H1 (cell line): ENCODE results near the gene CADPS. TPM values are rescaled to one million over a fixed set of nuclear protein-coding genes. Genes with fewer than 3 reads are reported as not detected.

Source experiments
- CHD7 ChIP-seq: fragments of 300-600 bp; sonication (generic); IDR thresholded peaks from 2 replicates; pipeline ENCODE4 v1.7.1; 2012; ENCODE audit warnings: low read length, moderate library complexity, mild to moderate bottlenecking, inconsistent platforms; ENCODE audit not compliant: insufficient replicate concordance
- EP300 ChIP-seq, 2 experiments: IDR thresholded peaks; 1 replicate in 1 of 2; 2 replicates in 1 of 2; pipeline ENCODE4 v1.6.1; 2011 to 2012; ENCODE audit warnings: low read depth in 2 of 2, low read length in 2 of 2, mild to moderate bottlenecking in 2 of 2, borderline replicate concordance in 1 of 2, inconsistent platforms in 1 of 2, moderate library complexity in 1 of 2
- GABPA ChIP-seq: IDR thresholded peaks from 2 replicates; pipeline ENCODE4 v1.6.1; 2011; ENCODE audit warnings: mild to moderate bottlenecking, low read length, moderate library complexity, borderline replicate concordance; ENCODE audit not compliant: insufficient read depth
- HDAC6 ChIP-seq: IDR thresholded peaks from one replicate; pipeline ENCODE4 v1.7.1; 2012; ENCODE audit warnings: low read depth, mild to moderate bottlenecking, inconsistent platforms, low read length, moderate library complexity
- SP2 ChIP-seq: IDR thresholded peaks from 2 replicates; pipeline ENCODE4 v1.6.1; 2012; ENCODE audit warnings: mild to moderate bottlenecking, low read length, inconsistent platforms
- polyA plus RNA-seq, 7 experiments: library from polyadenylated mRNA; depleted of rRNA in 3 of 7; stranded (reverse) in 5 of 7; unstranded in 2 of 7; fragments of >200 nt in 5 of 7; fragments of 200-250 nt in 2 of 7; gene quantifications; 1 replicate in 5 of 7; 2 replicates in 1 of 7; 4 replicates in 1 of 7; pipeline versions ENCODE4 v1.2.1 to v1.2.3, GENCODE V29; 2011 to 2013; ENCODE audit warnings: missing spikeins in 2 of 7, mixed read lengths in 2 of 7
- total RNA-seq: library from RNA; stranded (reverse); fragmentation: NEBNext Ultra II Directional; extraction: Animal tissue kit (Norgen Biotek cat#: 25700); gene quantifications from 2 replicates; pipeline ENCODE4 v1.2.1, GENCODE V29; 2021

The CADPS gene
- total and polyA plus RNA-seq, 2 of the 8 experiments (the other 6 are each of a cell fraction or from before 2014, with no cell fraction given): 7.1 to 10.2 TPM

DNA sequence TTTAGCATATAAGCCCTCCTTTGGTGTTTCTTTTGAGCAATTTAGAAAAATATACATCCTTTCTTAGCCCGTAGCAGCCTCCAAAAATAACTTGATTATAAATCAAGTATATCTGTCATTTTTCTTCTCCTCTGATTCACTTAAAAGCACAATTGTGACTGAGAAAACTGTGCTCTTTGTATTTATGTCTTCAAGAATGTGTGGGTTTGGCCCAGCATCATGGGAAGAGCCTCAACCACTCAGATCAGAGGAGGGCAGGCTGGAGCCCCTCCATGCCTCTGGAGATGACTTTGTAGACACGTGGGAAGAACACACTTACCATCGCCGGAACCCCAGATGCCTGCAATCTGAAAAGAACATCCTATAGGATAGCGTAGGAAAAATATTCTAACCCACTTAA, 378.1 kb downstream of the CADPS start (continued):
- TF ChIP-seq CHD7: no peak
- TF ChIP-seq EP300 (IDR thresholded peaks at IDR 0.05; ENCODE audit: borderline replicate concordance in 1 of 2, low read depth in 2 of 2, low read length in 2 of 2): no peak
- no peak for TF ChIP-seq GABPA
- no peak for TF ChIP-seq SP2
- TF ChIP-seq HDAC6: no peak
